HL-60 (cell line): ENCODE data around the gene CALML6.

Experiments
- DNase-seq, 2 experiments: peaks; one replicate each; pipeline ENCODE4 v3.0.0-alpha.2; 2010 to 2020; ENCODE audit warnings: low read depth in 1 of 2, low spot score in 1 of 2
- H3K27ac ChIP-seq: fragments of 250-450 bp; sonication (Bioruptor Pico); replicated peaks from 2 replicates; pipeline ENCODE4 v1.5.1; 2020; ENCODE audit warnings: mild to moderate bottlenecking, moderate library complexity
- H3K27me3 ChIP-seq: fragments of 250-450 bp; sonication (Bioruptor Pico); 2 replicates; pipeline ENCODE4 v1.5.1; 2021; ENCODE audit warnings: mild to moderate bottlenecking, moderate library complexity; ENCODE audit not compliant: insufficient read depth, poor library complexity, severe bottlenecking
- H3K4me3 ChIP-seq: replicated peaks from 2 replicates; pipeline ENCODE4 v1.5.1; 2011; ENCODE audit warnings: mild to moderate bottlenecking, control low read depth, low read length; ENCODE audit not compliant: insufficient read depth
- GABPA ChIP-seq: IDR thresholded peaks from 2 replicates; pipeline ENCODE4 v1.6.1; 2012; ENCODE audit warnings: low read depth
- POLR2AphosphoS5 ChIP-seq: IDR thresholded peaks from 2 replicates; pipeline ENCODE4 v1.6.1; 2012; ENCODE audit warnings: low read depth
- SPI1 ChIP-seq: IDR thresholded peaks from 2 replicates; pipeline ENCODE4 v1.6.1; 2012; ENCODE audit warnings: low read depth, mild to moderate bottlenecking, borderline replicate concordance
- long read RNA-seq: library from polyadenylated mRNA; unstranded; transcript quantifications from one replicate; pipeline ENCODE4 v2.0.0, GENCODE V29; 2020
- TF ChIP-seq, protein P1 (sequence below): IDR thresholded peaks from one replicate; pipeline ENCODE4 v1.5.1; 2011; ENCODE audit warnings: low read length, control low read depth, inconsistent platforms; ENCODE audit not compliant: insufficient read depth
- TF ChIP-seq, protein P2 (sequence below): IDR thresholded peaks from 2 replicates; pipeline ENCODE4 v1.6.1; 2012; ENCODE audit warnings: low read depth; ENCODE audit not compliant: insufficient replicate concordance

Gene CALML6, protein sequence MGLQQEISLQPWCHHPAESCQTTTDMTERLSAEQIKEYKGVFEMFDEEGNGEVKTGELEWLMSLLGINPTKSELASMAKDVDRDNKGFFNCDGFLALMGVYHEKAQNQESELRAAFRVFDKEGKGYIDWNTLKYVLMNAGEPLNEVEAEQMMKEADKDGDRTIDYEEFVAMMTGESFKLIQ
- long read RNA-seq: 0 reads

DNA sequence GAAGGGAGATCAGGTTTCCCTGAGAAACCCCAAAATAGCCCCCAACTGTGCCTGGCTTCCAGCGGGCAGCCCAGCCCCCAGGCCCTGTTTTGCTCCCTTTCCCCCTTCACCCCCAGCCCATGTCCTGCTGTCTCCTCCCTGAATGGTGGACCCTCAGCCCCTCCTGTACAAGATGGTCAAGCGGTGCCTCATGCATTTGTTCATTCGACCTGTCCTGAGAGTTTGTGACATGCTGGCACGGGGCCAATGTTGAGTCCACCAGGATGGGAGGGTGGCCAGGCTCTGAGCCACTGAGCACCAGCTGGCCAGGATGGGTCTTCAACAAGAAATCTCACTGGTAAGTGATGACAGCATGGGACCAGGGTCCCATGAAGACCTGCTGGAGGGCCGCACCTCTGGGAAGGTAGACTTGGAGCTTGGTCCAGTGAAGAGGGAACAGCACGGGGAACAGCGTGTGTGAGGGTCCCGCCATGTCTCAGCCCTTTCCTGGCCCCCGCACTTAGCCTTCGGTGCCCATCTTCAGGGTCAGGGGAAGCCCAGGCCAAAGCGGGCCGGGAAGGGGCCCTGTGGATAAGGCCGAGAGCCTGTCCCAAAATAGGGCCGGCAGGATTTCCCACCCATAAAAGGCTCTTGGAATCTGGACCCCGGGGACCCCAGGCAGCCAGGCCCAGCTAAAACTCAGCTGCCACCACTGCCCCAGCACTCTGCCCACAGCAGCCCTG is at the start of gene CALML6:
CALML6 (plus strand) TSS at position 290 of the 722 bp plus-strand sequence; CDS start at position 311, 21 bp downstream.
- no peak within 1 kb of the TSS for H3K27ac ChIP-seq
- no peak within 1 kb of the TSS for H3K4me3 ChIP-seq
- DNase-seq: no peak
- H3K27me3 ChIP-seq: no peaks in the 10 kb centered on the region
- no peak for TF ChIP-seq POLR2AphosphoS5
- TF ChIP-seq, protein P1, sequence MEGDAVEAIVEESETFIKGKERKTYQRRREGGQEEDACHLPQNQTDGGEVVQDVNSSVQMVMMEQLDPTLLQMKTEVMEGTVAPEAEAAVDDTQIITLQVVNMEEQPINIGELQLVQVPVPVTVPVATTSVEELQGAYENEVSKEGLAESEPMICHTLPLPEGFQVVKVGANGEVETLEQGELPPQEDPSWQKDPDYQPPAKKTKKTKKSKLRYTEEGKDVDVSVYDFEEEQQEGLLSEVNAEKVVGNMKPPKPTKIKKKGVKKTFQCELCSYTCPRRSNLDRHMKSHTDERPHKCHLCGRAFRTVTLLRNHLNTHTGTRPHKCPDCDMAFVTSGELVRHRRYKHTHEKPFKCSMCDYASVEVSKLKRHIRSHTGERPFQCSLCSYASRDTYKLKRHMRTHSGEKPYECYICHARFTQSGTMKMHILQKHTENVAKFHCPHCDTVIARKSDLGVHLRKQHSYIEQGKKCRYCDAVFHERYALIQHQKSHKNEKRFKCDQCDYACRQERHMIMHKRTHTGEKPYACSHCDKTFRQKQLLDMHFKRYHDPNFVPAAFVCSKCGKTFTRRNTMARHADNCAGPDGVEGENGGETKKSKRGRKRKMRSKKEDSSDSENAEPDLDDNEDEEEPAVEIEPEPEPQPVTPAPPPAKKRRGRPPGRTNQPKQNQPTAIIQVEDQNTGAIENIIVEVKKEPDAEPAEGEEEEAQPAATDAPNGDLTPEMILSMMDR: no peak
- TF ChIP-seq, protein P2, sequence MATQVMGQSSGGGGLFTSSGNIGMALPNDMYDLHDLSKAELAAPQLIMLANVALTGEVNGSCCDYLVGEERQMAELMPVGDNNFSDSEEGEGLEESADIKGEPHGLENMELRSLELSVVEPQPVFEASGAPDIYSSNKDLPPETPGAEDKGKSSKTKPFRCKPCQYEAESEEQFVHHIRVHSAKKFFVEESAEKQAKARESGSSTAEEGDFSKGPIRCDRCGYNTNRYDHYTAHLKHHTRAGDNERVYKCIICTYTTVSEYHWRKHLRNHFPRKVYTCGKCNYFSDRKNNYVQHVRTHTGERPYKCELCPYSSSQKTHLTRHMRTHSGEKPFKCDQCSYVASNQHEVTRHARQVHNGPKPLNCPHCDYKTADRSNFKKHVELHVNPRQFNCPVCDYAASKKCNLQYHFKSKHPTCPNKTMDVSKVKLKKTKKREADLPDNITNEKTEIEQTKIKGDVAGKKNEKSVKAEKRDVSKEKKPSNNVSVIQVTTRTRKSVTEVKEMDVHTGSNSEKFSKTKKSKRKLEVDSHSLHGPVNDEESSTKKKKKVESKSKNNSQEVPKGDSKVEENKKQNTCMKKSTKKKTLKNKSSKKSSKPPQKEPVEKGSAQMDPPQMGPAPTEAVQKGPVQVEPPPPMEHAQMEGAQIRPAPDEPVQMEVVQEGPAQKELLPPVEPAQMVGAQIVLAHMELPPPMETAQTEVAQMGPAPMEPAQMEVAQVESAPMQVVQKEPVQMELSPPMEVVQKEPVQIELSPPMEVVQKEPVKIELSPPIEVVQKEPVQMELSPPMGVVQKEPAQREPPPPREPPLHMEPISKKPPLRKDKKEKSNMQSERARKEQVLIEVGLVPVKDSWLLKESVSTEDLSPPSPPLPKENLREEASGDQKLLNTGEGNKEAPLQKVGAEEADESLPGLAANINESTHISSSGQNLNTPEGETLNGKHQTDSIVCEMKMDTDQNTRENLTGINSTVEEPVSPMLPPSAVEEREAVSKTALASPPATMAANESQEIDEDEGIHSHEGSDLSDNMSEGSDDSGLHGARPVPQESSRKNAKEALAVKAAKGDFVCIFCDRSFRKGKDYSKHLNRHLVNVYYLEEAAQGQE: no peak
- TF ChIP-seq SPI1: no peak
- TF ChIP-seq GABPA: no peak

DNA sequence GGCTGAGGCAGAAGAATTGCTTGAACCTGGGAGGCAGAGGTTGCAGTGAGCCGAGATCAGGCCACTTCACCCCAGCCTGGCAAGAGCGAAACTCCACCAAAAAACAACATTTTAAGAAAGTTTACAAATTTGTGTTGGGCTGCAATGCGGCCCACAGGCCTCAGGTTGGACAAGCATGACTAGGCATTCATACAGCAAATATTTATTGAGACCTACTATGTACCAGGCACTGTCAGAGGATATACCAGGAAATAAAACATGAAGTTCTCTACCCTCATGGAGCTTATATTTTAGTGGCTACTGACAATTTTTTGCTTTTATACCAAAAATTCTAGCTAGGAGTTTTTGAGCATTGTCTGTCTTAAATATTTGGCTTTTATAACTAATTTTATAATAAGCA is 47.9 kb upstream of the CALML6 start:
- Histone ChIP-seq H3K27ac (no peak overlapping the region), H3K27me3 (no peaks in the 10 kb centered on the region), H3K4me3 (no peak overlapping the region)
- no peak for DNase-seq
- TF ChIP-seq POLR2AphosphoS5 (no peak), SPI1 (no peak)

DNA sequence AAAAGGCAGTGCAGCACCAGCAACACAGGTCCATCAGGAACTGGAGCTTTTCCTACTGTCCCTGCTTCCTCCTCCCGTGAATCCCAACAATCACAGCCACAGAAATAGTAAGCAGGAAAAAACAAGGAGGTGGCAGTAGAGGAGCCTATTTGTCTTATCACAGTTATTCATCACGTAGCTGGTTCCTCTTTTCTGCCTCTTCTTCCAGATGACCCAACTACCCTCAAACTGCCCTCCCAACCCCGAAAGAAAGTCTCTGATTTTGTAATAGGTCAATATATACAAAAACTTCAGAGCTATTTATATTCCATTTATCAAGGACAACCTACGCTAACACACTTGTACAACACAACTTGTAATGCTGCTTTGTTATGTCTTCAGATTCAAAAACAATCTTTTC is 45.6 kb upstream of the CALML6 start:
- peak in 1 of 2 experiments; percentile 38 for DNase-seq
- TF ChIP-seq SPI1: peak; percentile 60; the same call in 1 of the 2 replicates
- no peak for TF ChIP-seq GABPA
- no peak overlapping the region for H3K27ac ChIP-seq
- no peak overlapping the region for H3K4me3 ChIP-seq
- no peaks in the 10 kb centered on the region for H3K27me3 ChIP-seq

DNA sequence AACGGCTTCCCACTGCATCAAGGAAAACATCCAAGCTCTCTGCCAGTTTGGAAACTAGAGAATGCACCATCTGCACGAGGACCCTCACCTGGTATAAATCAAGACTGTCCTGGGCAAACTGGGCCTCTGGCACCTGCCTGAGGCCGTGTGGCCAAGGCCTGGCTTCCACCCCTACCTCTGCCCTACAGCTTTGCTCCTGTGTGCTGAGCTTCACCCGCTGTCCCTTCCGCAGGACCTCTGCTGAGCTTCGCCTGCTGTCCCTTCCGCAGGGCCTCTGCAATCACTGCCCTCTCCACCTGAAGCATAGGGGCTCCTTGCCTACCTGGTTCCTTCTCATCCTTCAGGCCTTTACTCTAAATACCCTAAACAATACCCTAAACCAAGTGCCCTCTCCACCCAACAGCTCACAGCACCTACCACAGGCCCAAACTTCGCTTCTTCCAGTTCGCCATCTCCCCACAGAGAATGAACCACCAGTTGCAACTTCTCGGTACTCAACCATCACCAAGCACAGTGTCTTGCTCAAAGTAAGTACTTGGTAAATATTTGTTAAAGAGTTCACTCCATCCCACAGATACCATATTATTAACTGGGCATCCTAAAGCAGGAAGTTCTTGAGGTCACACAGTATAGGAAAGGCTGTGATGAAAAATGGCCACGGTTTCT is 42.6 kb upstream of the CALML6 start:
- DNase-seq: no peak
- TF ChIP-seq, protein P1: no peak
- no peak; the same call in 1 of the 2 replicates for TF ChIP-seq POLR2AphosphoS5
- TF ChIP-seq SPI1: no peak
- TF ChIP-seq GABPA: no peak
- Histone ChIP-seq H3K4me3 (no peak overlapping the region), H3K27me3 (no peaks in the 10 kb centered on the region), H3K27ac (no peak overlapping the region)

DNA sequence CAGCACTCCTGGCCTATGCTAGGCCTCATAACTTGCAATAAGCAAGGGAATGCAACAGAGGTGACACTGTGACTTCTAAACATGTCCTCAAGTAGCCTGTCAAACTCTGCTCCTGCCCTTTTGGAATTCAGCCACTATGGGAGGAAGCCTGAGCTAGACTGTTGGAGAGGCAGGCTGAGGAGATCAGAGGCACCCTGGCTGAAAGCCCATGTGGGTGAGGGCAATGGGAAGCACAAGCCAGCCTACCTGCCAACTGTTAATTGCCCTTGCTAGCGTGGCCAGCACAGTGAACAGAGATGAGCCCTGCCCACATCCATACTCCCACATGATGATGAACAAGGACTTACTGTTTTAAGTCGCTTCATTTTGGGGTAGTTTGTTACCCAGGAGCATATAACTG is 41.9 kb upstream of the CALML6 start:
- H3K4me3 ChIP-seq: no peak overlapping the region
- H3K27me3 ChIP-seq: no peaks in the 10 kb centered on the region
- no peak overlapping the region for H3K27ac ChIP-seq
- DNase-seq: no peak
- TF ChIP-seq GABPA: no peak

DNA sequence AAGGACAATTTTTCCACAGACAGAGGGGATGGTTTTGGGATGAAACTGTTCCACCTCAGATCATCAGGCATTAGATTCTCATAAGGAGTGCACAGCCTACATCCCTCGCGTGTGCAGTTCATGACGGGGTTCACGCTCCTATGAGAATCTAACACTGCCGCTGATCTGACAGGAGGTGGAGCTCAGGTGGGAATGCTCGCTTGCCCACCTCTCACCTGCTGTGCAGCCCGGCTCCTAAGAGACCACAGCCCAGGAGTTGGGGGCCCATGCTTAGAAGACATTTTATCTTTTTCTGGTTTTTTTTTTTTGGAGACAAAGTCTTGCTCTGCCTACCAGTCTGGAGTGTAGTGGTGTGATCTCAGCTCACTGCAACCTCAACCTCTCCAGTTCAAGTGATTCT is 40.2 kb upstream of the CALML6 start:
- DNase-seq: no peak
- no peaks in the 10 kb centered on the region for H3K27me3 ChIP-seq
- no peak overlapping the region for H3K27ac ChIP-seq
- TF ChIP-seq SPI1 (no peak), GABPA (no peak), POLR2AphosphoS5 (no peak)
- TF ChIP-seq, protein P2: no peak
- TF ChIP-seq, protein P1: no peak
- H3K4me3 ChIP-seq: no peak overlapping the region
